H1 (cell line): ENCODE data around the gene SYN1. TPM values are rescaled to one million over a fixed set of nuclear protein-coding genes. Genes with fewer than 3 reads are reported as not detected.

Source experiments
- CTCF ChIA-PET: fragments of 300-600 bp; sonication (Branson Sonifier 250); formaldehyde crosslinking; loops from one replicate; lab custom pipeline; 2021; ENCODE audit not compliant: partially characterized antibody; lab: Charles Lee
- POLR2A ChIA-PET: fragments of 300-600 bp; sonication (Branson Sonifier 250); formaldehyde crosslinking; loops from one replicate; lab custom pipeline; 2021; ENCODE audit warnings: inconsistent platforms; ENCODE audit not compliant: partially characterized antibody; lab: Charles Lee
- DNase-seq, 2 experiments: peaks; one replicate each; pipeline versions ENCODE4 v3.0.0 to v3.0.0-alpha.2; 2010 to 2022; ENCODE audit warnings: low spot score in 2 of 2, low read depth in 1 of 2, mixed read lengths in 1 of 2
- FAIRE-seq: peaks from 2 replicates; lab custom pipeline; 2011; peaks lifted over from hg19 to GRCh38; lab: Jason Lieb, UNC
- H2AFZ ChIP-seq: 2 replicates; pipeline ENCODE4 v1.8.1; 2012; ENCODE audit warnings: low read length, inconsistent platforms
- H2AK5ac ChIP-seq: 2 replicates; pipeline ENCODE4 v1.6.1; 2013; ENCODE audit warnings: low read depth, low read length
- H2BK120ac ChIP-seq: replicated peaks from 2 replicates; pipeline ENCODE3; 2013; ENCODE audit warnings: low read depth, low read length, inconsistent platforms
- H2BK12ac ChIP-seq: 2 replicates; pipeline ENCODE4 v1.6.1; 2013; ENCODE audit warnings: low read depth, low read length
- H2BK15ac ChIP-seq: 2 replicates; pipeline ENCODE4 v1.6.1; 2013; ENCODE audit warnings: low read length
- H2BK20ac ChIP-seq: 2 replicates; pipeline ENCODE4 v1.6.1; 2013; ENCODE audit warnings: low read length
- H2BK5ac ChIP-seq: 2 replicates; pipeline ENCODE4 v1.6.1; 2013; ENCODE audit warnings: low read depth, low read length
- H3K14ac ChIP-seq: 2 replicates; pipeline ENCODE4 v1.6.1; 2013; ENCODE audit warnings: inconsistent platforms; ENCODE audit not compliant: insufficient read length
- H3K18ac ChIP-seq: 2 replicates; pipeline ENCODE4 v1.6.1; 2013; ENCODE audit warnings: low read length; ENCODE audit errors: extremely low read depth
- H3K23ac ChIP-seq: 2 replicates; pipeline ENCODE4 v1.6.1; 2013; ENCODE audit warnings: inconsistent platforms; ENCODE audit not compliant: insufficient read length
- H3K23me2 ChIP-seq: 2 replicates; pipeline ENCODE4 v1.6.1; 2013; ENCODE audit warnings: low read depth, low read length
- H3K27ac ChIP-seq: 2 replicates; pipeline ENCODE4 v1.6.1; 2011; ENCODE audit warnings: low read depth, low read length, inconsistent platforms
- H3K27me3 ChIP-seq, 4 experiments: replicated peaks in 1 of 4; 1 replicate in 1 of 4; 2 replicates in 3 of 4; pipeline versions ENCODE4 v1.6.1 to v1.8.1; 2011 to 2013; ENCODE audit warnings: low read length in 3 of 4, mild to moderate bottlenecking in 3 of 4, inconsistent platforms in 2 of 4, mixed read lengths in 2 of 4, moderate library complexity in 1 of 4; ENCODE audit not compliant: control insufficient read depth in 3 of 4, insufficient read depth in 3 of 4; ENCODE audit errors: extremely low read depth in 1 of 4
- H3K36me3 ChIP-seq, 4 experiments: 2 replicates each; pipeline versions ENCODE4 v1.6.1 to v1.8.1; 2011 to 2013; ENCODE audit warnings: mild to moderate bottlenecking in 4 of 4, low read length in 3 of 4, moderate library complexity in 2 of 4, control low read depth in 1 of 4, inconsistent platforms in 1 of 4; ENCODE audit not compliant: insufficient read depth in 4 of 4, control insufficient read depth in 2 of 4
- H3K4ac ChIP-seq: replicated peaks from 2 replicates; pipeline ENCODE3; 2013; ENCODE audit warnings: low read length, low read depth, mixed read lengths, inconsistent platforms; ENCODE audit not compliant: insufficient read length
- H3K4me1 ChIP-seq, 4 experiments: replicated peaks in 1 of 4; 1 replicate in 1 of 4; 2 replicates in 3 of 4; pipeline versions ENCODE4 v1.6.1 to v1.8.1; 2011 to 2013; ENCODE audit warnings: low read length in 3 of 4, inconsistent platforms in 2 of 4, mixed read lengths in 1 of 4; ENCODE audit not compliant: insufficient read depth in 4 of 4, control insufficient read depth in 3 of 4
- H3K4me2 ChIP-seq, 2 experiments: 2 replicates each; pipeline versions ENCODE4 v1.6.1 to v1.8.1; 2011 to 2013; ENCODE audit warnings: low read depth in 2 of 2, low read length in 2 of 2, control low read depth in 1 of 2, inconsistent platforms in 1 of 2, mild to moderate bottlenecking in 1 of 2; ENCODE audit not compliant: insufficient read depth in 1 of 2
- H3K4me3 ChIP-seq, 4 experiments: fragments of 200-600, 300-600 bp in 1 of 4; sonication (generic), shearing (Covaris generic), sonication (Bioruptor Twin) in 1 of 4; 2 replicates each; pipeline versions ENCODE4 v1.5.1 to v1.8.1; 2011 to 2016; ENCODE audit warnings: low read length in 4 of 4, low read depth in 3 of 4, control low read depth in 2 of 4, inconsistent platforms in 2 of 4, mild to moderate bottlenecking in 2 of 4, mixed read lengths in 1 of 4, moderate library complexity in 1 of 4; ENCODE audit not compliant: insufficient read depth in 2 of 4; ENCODE audit errors: extremely low read depth in 1 of 4
- H3K56ac ChIP-seq: replicated peaks from 2 replicates; pipeline ENCODE3; 2013; ENCODE audit warnings: low read depth, mild to moderate bottlenecking, mixed read lengths, low read length, inconsistent platforms; ENCODE audit not compliant: insufficient read length
- H3K79me1 ChIP-seq: 2 replicates; pipeline ENCODE4 v1.6.1; 2013; ENCODE audit warnings: low read depth, low read length, control low read depth
- H3K79me2 ChIP-seq, 2 experiments: 2 replicates each; pipeline versions ENCODE4 v1.6.1 to v1.8.1; 2012 to 2013; ENCODE audit warnings: low read length in 2 of 2, mild to moderate bottlenecking in 2 of 2, inconsistent platforms in 1 of 2; ENCODE audit not compliant: insufficient read depth in 2 of 2, control insufficient read depth in 1 of 2
- H3K9ac ChIP-seq, 4 experiments: replicated peaks in 1 of 4; 1 replicate in 1 of 4; 2 replicates in 3 of 4; pipeline versions ENCODE4 v1.6.1 to v1.8.1; 2011 to 2013; ENCODE audit warnings: low read depth in 3 of 4, low read length in 3 of 4, control low read depth in 2 of 4, mild to moderate bottlenecking in 2 of 4, moderate library complexity in 2 of 4, inconsistent platforms in 1 of 4; ENCODE audit errors: extremely low read depth in 1 of 4
- H3K9me3 ChIP-seq, 2 experiments: 2 replicates each; pipeline versions ENCODE4 v1.6.1 to v1.8.1; 2012 to 2013; ENCODE audit warnings: mild to moderate bottlenecking in 2 of 2, moderate library complexity in 2 of 2, control low read depth in 1 of 2, inconsistent platforms in 1 of 2, low read depth in 1 of 2, low read length in 1 of 2, mixed read lengths in 1 of 2; ENCODE audit not compliant: insufficient read depth in 2 of 2
- H4K20me1 ChIP-seq, 2 experiments: replicated peaks in 1 of 2; 2 replicates each; pipeline versions ENCODE3 to v1.8.1; 2011 to 2013; ENCODE audit warnings: inconsistent platforms in 2 of 2, low read length in 2 of 2, mild to moderate bottlenecking in 1 of 2; ENCODE audit not compliant: insufficient read depth in 2 of 2, control insufficient read depth in 1 of 2
- H4K5ac ChIP-seq: 2 replicates; pipeline ENCODE4 v1.6.1; 2013; ENCODE audit warnings: low read length, low read depth, mixed read lengths, inconsistent platforms; ENCODE audit not compliant: insufficient read length
- H4K8ac ChIP-seq: 2 replicates; pipeline ENCODE4 v1.8.0; 2013; ENCODE audit warnings: mild to moderate bottlenecking, moderate library complexity, low read length, inconsistent platforms; ENCODE audit not compliant: insufficient read depth; ENCODE audit errors: extremely low read depth
- H4K91ac ChIP-seq: replicated peaks from 2 replicates; pipeline ENCODE3; 2013; ENCODE audit warnings: low read length, mixed read lengths, inconsistent platforms; ENCODE audit not compliant: insufficient read length
- BCL11A ChIP-seq, 2 experiments: IDR thresholded peaks; one replicate each; pipeline ENCODE4 v1.6.1; 2011; ENCODE audit warnings: low read depth in 2 of 2, low read length in 2 of 2, mild to moderate bottlenecking in 2 of 2
- EGR1 ChIP-seq: IDR thresholded peaks from 2 replicates; pipeline ENCODE4 v1.6.1; 2011; ENCODE audit warnings: low read depth, low read length, borderline replicate concordance
- GTF2F1 ChIP-seq: IDR thresholded peaks from 2 replicates; pipeline ENCODE4 v1.6.1; 2012; ENCODE audit warnings: low read depth, low read length, improper control_type of control experiment, borderline replicate concordance
- HDAC6 ChIP-seq: IDR thresholded peaks from one replicate; pipeline ENCODE4 v1.7.1; 2012; ENCODE audit warnings: low read depth, mild to moderate bottlenecking, inconsistent platforms, low read length, moderate library complexity
- JUN ChIP-seq: IDR thresholded peaks from 2 replicates; pipeline ENCODE4 v1.6.1; 2011; ENCODE audit warnings: low read depth, mild to moderate bottlenecking, improper control_type of control experiment, low read length
- PHF8 ChIP-seq: fragments of 200-600 bp; sonication (generic); conservative IDR thresholded peaks from 2 replicates; pipeline ENCODE4 v1.7.1; 2012; ENCODE audit warnings: low read depth, mild to moderate bottlenecking, inconsistent platforms, low read length, moderate library complexity
- RBBP5 ChIP-seq: IDR thresholded peaks from 2 replicates; pipeline ENCODE4 v1.7.1; 2012; ENCODE audit warnings: low read depth, mild to moderate bottlenecking, inconsistent platforms, low read length, moderate library complexity, borderline replicate concordance
- TCF12 ChIP-seq: IDR thresholded peaks from 2 replicates; pipeline ENCODE4 v1.6.1; 2011; ENCODE audit warnings: low read depth, mild to moderate bottlenecking, low read length
- WGBS, 2 experiments: shearing (Covaris generic) in 1 of 2; methylation state at CpG; one replicate each; pipeline versions ENCODE4 v1.1.6 to v1.1.7; 2013 to 2015; ENCODE audit warnings: low lambda C conversion rate in 2 of 2, mixed read lengths in 2 of 2, inconsistent platforms in 1 of 2, low coverage in 1 of 2, missing lambda C conversion rate in 1 of 2; ENCODE audit not compliant: insufficient replicate concordance in 2 of 2, insufficient coverage in 1 of 2, insufficient read length in 1 of 2; ENCODE audit errors: extremely low coverage in 1 of 2, missing lambda C conversion rate in 1 of 2; 5-methylcytosine and 5-hydroxymethylcytosine counted together
- polyA plus RNA-seq, 7 experiments: library from polyadenylated mRNA; depleted of rRNA in 3 of 7; stranded (reverse) in 5 of 7; unstranded in 2 of 7; fragments of >200 nt in 5 of 7; fragments of 200-250 nt in 2 of 7; gene quantifications; 1 replicate in 5 of 7; 2 replicates in 1 of 7; 4 replicates in 1 of 7; pipeline versions ENCODE4 v1.2.1 to v1.2.3, GENCODE V29; 2011 to 2013; ENCODE audit warnings: missing spikeins in 2 of 7, mixed read lengths in 2 of 7
- total RNA-seq: library from RNA; stranded (reverse); fragmentation: NEBNext Ultra II Directional; extraction: Animal tissue kit (Norgen Biotek cat#: 25700); gene quantifications from 2 replicates; pipeline ENCODE4 v1.2.1, GENCODE V29; 2021

SYN1 gene
- total and polyA plus RNA-seq, 2 of the 8 experiments (the other 6 are each of a cell fraction or from before 2014, with no cell fraction given), result 2.1 to 14.1 TPM

DNA sequence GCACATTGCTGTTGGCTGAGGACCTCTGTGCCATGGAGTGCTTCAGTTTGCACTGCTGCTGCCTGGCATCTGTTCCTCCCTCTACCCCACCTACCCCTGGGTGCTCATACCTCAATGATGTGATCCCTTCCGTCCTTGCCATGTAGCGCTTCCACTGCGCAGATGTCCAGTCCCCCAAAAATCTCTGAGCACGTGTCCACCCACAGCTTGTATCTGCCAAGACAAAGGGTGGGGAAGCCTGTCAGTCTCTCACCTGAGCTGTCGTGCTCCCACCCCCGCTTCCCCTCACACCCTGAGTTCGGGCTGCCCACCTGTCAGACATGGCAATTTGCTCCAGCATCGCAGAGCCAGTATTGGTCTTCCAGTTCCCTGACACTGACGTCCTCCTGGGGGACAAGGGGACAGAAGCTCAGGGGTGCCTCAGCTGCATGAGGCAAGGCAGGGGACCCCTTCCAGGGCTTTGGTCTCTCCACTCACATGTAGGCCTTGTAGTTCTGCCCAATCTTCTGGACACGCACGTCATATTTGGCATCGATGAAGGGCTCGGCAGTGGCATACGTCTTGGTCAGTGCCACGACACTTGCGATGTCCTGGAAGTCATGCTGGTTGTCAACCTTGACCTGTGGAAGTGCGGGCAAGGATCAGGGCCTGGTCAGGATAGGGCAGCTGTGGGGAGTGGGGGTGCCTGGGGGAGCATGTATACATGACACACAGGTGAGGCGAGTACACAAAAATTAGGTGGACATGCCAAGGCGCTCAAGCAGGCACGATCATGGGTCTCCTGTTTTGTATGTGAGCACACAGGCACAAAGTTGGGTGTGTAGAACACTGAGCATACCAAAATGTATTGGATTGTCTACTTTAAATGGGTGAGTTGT is 43.4 kb downstream of the SYN1 start:
- WGBS, 2 experiments, result 96% methylated on average over 15 of the region's 20 CpGs; no CpG with 5 or more reads in 1 of the 2 experiments
- CTCF ChIA-PET, result interaction anchor here (1.2 kb wide), 1 partner anchor 32 kb away, joined by 3 read pairs; no protein-coding TSS in a partner anchor
- H3K9me3 ChIP-seq, result no peaks in the 10 kb centered on the region

More for the DNA sequence above, 43.4 kb downstream of the SYN1 start:
- Histone ChIP-seq H3K4me2 (no peak overlapping the region; a peak in 1 of 4 replicates), H3K9ac (no peak overlapping the region), H4K20me1 (no peaks in the 10 kb centered on the region), H3K14ac (no peak overlapping the region), H2BK12ac (no peak overlapping the region), H3K23ac (no peak overlapping the region), H3K27me3 (no peaks in the 10 kb centered on the region), H2AFZ (no peak overlapping the region), H3K27ac (no peak overlapping the region), H4K91ac (no peak overlapping the region), H2BK5ac (no peak overlapping the region), H3K56ac (no peak overlapping the region), H4K5ac (no peak overlapping the region), H3K23me2 (peaks cover 7% of the 10 kb centered on the region; the same call in 1 of the 2 replicates), H3K36me3 (peaks cover 0 to 2% (median under 1%) of the 10 kb centered on the region in 4 experiments; a peak in 3 of 8 replicates), H3K4me1 (peaks cover 0 to 15% (median 9%) of the 10 kb centered on the region in 4 experiments; a peak in 5 of 7 replicates), H2BK15ac (no peak overlapping the region), H3K18ac (no peak overlapping the region), H3K79me2 (no peaks in the 10 kb centered on the region), H2AK5ac (no peak overlapping the region), H4K8ac (no peak overlapping the region), H3K79me1 (no peaks in the 10 kb centered on the region), H3K4ac (no peak overlapping the region), H2BK20ac (no peak overlapping the region), H2BK120ac (no peak overlapping the region), H3K4me3 (no peak overlapping the region)
- no peak for FAIRE-seq
- POLR2A ChIA-PET, result interaction anchor here (1.1 to 1.4 kb wide), 3 partner anchors 32 to 47 kb away, joined by 3 to 5 read pairs (median 4); no protein-coding TSS in a partner anchor
- TF ChIP-seq RBBP5, result no peak
- no peak for TF ChIP-seq EGR1
- TF ChIP-seq JUN, result no peak
- no peak for TF ChIP-seq BCL11A (IDR thresholded peaks at IDR 0.05; ENCODE audit: low read depth in 2 of 2, low read length in 2 of 2)
- TF ChIP-seq HDAC6, result no peak
- no peak for TF ChIP-seq PHF8
- no peak for TF ChIP-seq GTF2F1
- no peak for TF ChIP-seq TCF12
- no peak for DNase-seq
